ENCODE measurements around the gene SYT9. TPM values are rescaled to one million over a fixed set of nuclear protein-coding genes. Genes with fewer than 3 reads are reported as not detected.

Gene SYT9
- total RNA-seq, 4 donors from 2014 or later: 0.14 to 0.16 TPM; not detected in 2

DNA sequence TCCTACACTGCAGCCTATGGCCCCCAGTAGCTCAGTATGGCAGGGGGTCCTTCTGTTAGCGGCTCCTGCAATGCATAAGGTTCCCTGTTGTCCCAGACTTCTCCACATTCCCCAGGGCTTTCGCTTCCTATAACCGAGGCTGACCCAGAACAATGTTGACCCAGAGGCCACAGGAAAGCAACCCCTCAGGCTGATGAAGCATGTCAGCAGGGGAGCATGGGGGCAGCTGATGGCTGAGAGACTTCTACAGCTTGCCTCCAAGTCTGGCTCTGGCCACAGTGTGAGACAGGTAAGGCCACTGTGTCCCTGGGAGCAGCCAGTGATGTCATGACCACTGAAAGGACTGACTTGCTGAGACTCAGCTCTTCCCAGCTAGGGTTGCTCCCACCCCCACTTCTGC, 249.5 kb downstream of the SYT9 start:
- DNase-seq: no peak
- intact Hi-C loops (cut with DNase I; ENCODE audit: low total_unique reads) (no loop called here), in situ Hi-C loops (cut with MboI; ENCODE audit: low pct_ligation_motif_present in 1 of 4, low pct_unique_long_range_greater_than_20kb in 1 of 4, low sequenced_read_pairs in 3 of 4) (no loop called here)
- no peaks in the 10 kb centered on the region for H3K36me3 ChIP-seq
- H3K4me3 ChIP-seq: no peak overlapping the region
- H3K4me1 ChIP-seq: no peaks in the 10 kb centered on the region
- TF ChIP-seq EP300 (IDR thresholded peaks at IDR 0.05; ENCODE audit: low read depth): no peak
- no peak for TF ChIP-seq POLR2A (IDR thresholded peaks at IDR 0.05)
- no peak for TF ChIP-seq POLR2AphosphoS5 (IDR thresholded peaks at IDR 0.05)
- TF ChIP-seq, protein P1, sequence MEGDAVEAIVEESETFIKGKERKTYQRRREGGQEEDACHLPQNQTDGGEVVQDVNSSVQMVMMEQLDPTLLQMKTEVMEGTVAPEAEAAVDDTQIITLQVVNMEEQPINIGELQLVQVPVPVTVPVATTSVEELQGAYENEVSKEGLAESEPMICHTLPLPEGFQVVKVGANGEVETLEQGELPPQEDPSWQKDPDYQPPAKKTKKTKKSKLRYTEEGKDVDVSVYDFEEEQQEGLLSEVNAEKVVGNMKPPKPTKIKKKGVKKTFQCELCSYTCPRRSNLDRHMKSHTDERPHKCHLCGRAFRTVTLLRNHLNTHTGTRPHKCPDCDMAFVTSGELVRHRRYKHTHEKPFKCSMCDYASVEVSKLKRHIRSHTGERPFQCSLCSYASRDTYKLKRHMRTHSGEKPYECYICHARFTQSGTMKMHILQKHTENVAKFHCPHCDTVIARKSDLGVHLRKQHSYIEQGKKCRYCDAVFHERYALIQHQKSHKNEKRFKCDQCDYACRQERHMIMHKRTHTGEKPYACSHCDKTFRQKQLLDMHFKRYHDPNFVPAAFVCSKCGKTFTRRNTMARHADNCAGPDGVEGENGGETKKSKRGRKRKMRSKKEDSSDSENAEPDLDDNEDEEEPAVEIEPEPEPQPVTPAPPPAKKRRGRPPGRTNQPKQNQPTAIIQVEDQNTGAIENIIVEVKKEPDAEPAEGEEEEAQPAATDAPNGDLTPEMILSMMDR (IDR thresholded peaks at IDR 0.05): no peak
- H3K9me3 ChIP-seq: no peaks in the 10 kb centered on the region
- H3K27ac ChIP-seq: no peak overlapping the region
- no peaks in the 10 kb centered on the region for H3K27me3 ChIP-seq
- WGBS, 2 donors (ENCODE audit: low coverage in 1 of 2): 90% methylated on average over 3 of the region's 3 CpGs; no CpG with 5 or more reads in 1 of the 2 donors

DNA sequence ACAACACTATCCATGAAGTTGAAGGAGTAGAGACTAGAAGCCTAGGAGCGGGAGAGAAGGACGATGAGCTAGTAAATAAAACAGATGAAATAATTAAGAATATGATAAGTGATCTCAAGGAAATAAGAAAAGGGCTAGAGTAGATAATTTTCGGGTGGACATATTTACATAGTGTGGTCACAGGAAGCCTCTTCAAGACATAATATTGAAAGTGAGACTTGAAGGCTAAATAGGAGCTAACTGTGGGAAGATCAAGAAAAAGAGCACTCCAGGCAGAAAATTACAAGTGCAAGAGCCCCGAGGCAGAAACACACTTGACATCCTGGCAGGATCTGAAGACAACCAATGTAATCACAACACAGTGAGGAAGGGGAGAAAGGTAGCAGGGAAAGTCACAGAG, 250.2 kb downstream of the SYT9 start:
- Histone ChIP-seq H3K27ac (no peak overlapping the region), H3K4me1 (no peaks in the 10 kb centered on the region), H3K9me3 (no peaks in the 10 kb centered on the region), H3K4me3 (no peak overlapping the region), H3K27me3 (no peaks in the 10 kb centered on the region), H3K36me3 (no peaks in the 10 kb centered on the region)
- intact Hi-C loops (cut with DNase I; ENCODE audit: low total_unique reads): no loop called here
- WGBS, 2 donors (ENCODE audit: low coverage in 1 of 2): 74 to 90% methylated on average over 4 of the region's 4 CpGs
- DNase-seq: no peak
- in situ Hi-C loops (cut with MboI; ENCODE audit: low pct_ligation_motif_present in 1 of 4, low pct_unique_long_range_greater_than_20kb in 1 of 4, low sequenced_read_pairs in 3 of 4): no loop called here
- TF ChIP-seq EP300 (IDR thresholded peaks at IDR 0.05; ENCODE audit: low read depth): no peak
- TF ChIP-seq POLR2AphosphoS5 (IDR thresholded peaks at IDR 0.05): no peak
- TF ChIP-seq POLR2A (IDR thresholded peaks at IDR 0.05): no peak
- TF ChIP-seq, protein P1 (IDR thresholded peaks at IDR 0.05): no peak

DNA sequence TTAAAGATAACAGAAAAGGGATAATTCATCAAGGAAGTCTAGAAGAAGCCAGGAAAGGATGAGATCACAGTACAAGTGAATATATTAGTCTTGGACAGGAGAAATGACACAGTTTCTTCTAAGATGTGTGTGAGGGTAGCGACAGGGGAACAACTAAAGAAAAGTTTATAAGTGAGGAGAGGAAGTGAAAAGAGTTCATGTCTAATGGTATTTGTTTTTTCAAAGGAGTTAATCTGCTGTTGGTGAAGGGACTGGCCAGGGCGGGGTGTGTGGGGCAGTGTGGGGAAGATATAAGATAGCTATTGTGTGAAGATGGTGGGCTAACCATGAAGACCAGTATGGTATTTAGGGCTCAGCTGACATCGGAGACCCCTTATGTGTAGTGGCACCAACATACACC, 254.5 kb downstream of the SYT9 start:
- Histone ChIP-seq H3K4me1 (peaks cover 0 to 8% (median 2%) of the 10 kb centered on the region in 4 donors), H3K9me3 (no peaks in the 10 kb centered on the region), H3K27ac (no peak overlapping the region), H3K27me3 (no peaks in the 10 kb centered on the region), H3K4me3 (no peak overlapping the region), H3K36me3 (no peaks in the 10 kb centered on the region)
- no peak for TF ChIP-seq EP300 (IDR thresholded peaks at IDR 0.05; ENCODE audit: low read depth)
- no peak for TF ChIP-seq POLR2A (IDR thresholded peaks at IDR 0.05)
- no peak for TF ChIP-seq POLR2AphosphoS5 (IDR thresholded peaks at IDR 0.05)
- TF ChIP-seq, protein P1 (IDR thresholded peaks at IDR 0.05): no peak
- in situ Hi-C loops (cut with MboI; ENCODE audit: low pct_ligation_motif_present in 1 of 4, low pct_unique_long_range_greater_than_20kb in 1 of 4, low sequenced_read_pairs in 3 of 4) (no loop called here), intact Hi-C loops (cut with DNase I; ENCODE audit: low total_unique reads) (no loop called here)
- 91% methylated on average over 2 to 3 of the region's 3 CpGs for WGBS, 2 donors (ENCODE audit: low coverage in 1 of 2)
- no peak for DNase-seq

- DNase-seq: no peak
- H3K9me3 ChIP-seq: no peaks in the 10 kb centered on the region
- H3K27ac ChIP-seq: no peak overlapping the region
- TF ChIP-seq POLR2A (IDR thresholded peaks at IDR 0.05) (no peak), EP300 (IDR thresholded peaks at IDR 0.05; ENCODE audit: low read depth) (no peak), POLR2AphosphoS5 (IDR thresholded peaks at IDR 0.05) (no peak)
- TF ChIP-seq, protein P1 (IDR thresholded peaks at IDR 0.05): no peak
- peaks cover 7 to 26% (median 19%) of the 10 kb centered on the region in 4 donors for H3K4me1 ChIP-seq
- in situ Hi-C loops (cut with MboI; ENCODE audit: low pct_ligation_motif_present in 1 of 4, low pct_unique_long_range_greater_than_20kb in 1 of 4, low sequenced_read_pairs in 3 of 4): no loop called here
- no peaks in the 10 kb centered on the region for H3K36me3 ChIP-seq
- no peaks in the 10 kb centered on the region for H3K27me3 ChIP-seq
- 64 to 76% methylated on average over 3 of the region's 3 CpGs for WGBS, 2 donors (ENCODE audit: low coverage in 1 of 2)
- intact Hi-C loops (cut with DNase I; ENCODE audit: low total_unique reads): no loop called here
- H3K4me3 ChIP-seq: no peak overlapping the region
These were observed 256.4 kb downstream of the SYT9 start for GRCh38 chr11:7508087-7508486.
